ENCODE data around the gene FAF1. TPM values are rescaled to one million over a fixed set of nuclear protein-coding genes. Genes with fewer than 3 reads are reported as not detected.
"Not testable (repeated sequence)": the region's sequence is repeated elsewhere in the genome, so short reads cannot be mapped to it uniquely, and the experiment has no call there.

FAF1 gene
- polyA plus RNA-seq, 1 donor: 72.3 TPM

DNA sequence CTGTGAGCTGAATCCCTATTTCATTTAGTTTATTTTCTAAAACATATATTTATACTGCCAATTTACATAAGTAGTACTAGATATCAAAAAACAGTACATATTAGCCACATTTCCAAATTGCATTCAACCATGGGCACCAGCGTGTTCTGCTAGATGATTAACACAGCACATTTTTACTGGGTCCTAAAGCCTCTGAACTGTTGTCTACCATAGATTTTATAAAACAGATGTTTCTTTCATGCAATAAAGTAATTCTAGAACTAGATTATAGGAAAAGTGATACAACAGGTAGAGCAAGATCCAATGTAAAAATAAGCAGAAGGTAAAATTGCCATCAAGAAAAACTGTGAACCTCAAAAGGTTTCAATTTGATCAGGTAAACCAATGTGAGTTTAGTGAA, 108.6 kb downstream of the FAF1 start:
- DNase-seq: no peak

DNA sequence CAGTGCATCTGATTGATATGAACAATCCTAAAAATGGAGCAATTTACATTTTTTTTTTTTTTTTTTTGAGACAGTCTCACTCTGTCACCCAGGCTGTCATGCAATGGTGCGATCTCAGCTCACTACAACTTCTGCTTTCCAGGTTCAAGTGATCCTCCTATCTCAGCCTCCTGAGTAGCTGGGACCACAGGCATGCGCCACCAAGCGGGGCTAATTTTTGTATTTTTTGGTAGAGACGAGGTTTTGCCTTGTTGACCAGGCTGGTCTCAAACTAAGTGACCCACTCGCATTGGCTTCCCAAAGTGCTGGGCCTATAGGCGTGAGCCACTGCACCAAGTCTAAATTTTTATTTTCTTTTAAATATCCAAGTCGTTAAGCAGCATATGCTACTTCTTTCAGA, 109.0 kb downstream of the FAF1 start:
- no peak for DNase-seq

GRCh38 chr1:50847303-50847702, 112.8 kb downstream of the FAF1 start:
- no peak for DNase-seq

GRCh38 chr1:50846224-50846839, 113.7 kb downstream of the FAF1 start:
- no peak for DNase-seq

DNA sequence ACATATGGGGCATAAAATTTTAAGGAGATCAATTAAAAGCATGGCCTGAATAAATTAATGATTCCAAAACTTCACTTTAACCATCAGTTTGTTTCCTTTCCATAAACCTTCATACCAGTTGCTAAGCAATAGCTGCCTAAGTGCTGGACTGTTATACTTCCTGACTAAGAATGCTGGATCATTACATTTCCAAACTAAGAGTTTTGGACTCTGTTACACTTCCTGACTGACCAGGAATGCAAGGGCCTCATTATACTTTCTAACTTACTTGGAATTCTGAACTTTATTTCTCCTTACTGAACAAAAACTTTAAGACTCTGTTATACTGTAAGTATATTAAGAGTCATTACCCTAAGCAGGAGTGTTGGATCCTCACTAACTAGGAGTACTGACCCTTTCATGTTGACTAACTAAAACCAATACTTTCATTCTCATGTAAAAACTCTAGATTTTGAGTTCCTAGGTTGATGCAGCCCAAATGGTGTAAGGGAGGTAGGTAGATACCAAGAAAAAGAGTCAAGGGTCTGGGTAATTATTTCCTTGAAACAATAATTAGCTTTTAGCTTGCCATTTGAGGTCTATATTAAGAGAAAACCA, 118.2 kb downstream of the FAF1 start:
- DNase-seq: no peak

GRCh38 chr1:50836117-50836516, 124.0 kb downstream of the FAF1 start:
- no peak for DNase-seq

DNA sequence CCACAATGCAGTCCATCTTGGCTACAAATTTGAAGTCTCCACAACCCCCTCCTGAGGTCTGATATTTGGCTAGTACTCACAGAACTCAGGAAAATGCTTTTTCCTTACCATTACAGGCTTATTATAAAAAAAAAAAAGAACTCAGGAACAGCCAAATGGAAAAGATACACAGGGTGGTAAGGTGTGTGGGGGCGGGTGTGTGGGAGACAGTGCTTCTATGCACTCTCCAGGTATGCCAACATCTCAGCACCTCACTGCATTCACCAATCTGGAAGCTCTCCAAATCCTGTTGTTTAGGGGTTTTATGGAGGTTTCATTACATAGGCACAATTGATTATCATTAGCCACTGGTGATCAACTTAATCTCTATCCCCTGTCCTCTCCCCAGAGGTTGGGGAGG, 126.9 kb downstream of the FAF1 start:
- no peak for DNase-seq

GRCh38 chr1:50832167-50832566, 127.9 kb downstream of the FAF1 start:
- no peak for DNase-seq

GRCh38 chr1:50831300-50832061, 128.6 kb downstream of the FAF1 start:
- DNase-seq: no peak

GRCh38 chr1:50830621-50831020, 129.4 kb downstream of the FAF1 start:
- DNase-seq: no peak

DNA sequence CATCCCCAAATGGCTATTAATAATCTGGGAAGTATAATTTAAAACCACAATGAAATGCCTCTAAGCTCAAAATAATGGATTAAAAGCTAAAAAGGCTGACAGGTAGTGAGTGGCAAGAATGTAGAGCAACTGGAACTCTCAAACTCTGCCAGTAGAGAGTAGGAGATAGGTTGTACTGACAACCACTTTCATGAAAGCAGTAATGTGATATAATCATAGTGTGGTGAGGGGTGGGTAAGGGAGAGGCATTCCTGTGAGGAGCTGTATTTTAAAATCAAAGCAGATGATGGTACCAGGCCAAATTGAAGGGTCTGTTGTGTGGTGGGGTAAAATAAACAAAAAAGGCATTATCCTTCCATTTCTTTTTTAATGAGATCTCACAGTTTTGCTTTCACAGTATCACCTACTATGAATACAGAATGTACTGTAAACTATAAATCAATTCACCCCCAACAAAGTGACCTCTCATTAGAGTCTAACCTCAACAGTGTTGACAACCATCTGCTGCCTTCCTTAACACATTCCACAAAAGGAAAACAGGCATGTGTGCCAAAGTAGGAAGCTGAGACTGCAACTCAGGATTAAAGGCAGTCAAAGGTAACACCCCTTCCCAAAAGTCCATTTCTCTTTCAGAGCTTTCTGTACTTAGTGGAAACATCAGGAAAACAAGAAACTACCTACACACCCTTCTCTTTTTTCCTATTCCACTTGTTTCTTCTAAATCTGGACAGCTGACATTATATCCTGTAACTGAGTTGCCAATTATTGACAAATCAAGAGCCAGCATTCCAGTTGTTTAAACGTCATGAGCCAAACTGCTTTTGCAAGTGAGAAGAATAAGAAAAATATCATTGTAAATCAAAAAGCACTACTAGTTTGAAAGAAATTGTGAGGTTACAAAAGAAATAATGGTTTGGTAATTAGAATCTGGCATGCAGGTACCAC, 130.8 kb downstream of the FAF1 start:
- DNase-seq: no peak

DNA sequence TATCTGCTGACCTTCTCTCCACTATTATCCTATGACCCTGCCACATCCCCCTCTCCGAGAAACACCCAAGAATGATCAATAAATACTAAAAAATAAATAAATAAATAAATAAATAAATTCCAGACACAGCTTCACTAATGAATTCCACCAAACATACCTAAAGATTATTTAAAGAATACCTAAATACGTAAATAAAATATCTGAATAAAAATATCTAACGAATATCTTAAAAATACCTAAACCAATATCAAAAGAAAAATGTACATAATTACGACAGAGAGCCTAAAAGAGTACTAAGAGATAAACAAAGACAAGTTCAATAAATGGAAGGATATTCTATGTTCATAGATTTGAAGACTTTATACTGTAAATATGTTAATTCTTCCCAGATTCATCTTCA, 132.5 kb downstream of the FAF1 start:
- DNase-seq: no peak

GRCh38 chr1:50826792-50827191, 133.3 kb downstream of the FAF1 start:
- DNase-seq: not testable (repeated sequence)

GRCh38 chr1:50822035-50822776, 137.9 kb downstream of the FAF1 start:
- no peak for DNase-seq

DNA sequence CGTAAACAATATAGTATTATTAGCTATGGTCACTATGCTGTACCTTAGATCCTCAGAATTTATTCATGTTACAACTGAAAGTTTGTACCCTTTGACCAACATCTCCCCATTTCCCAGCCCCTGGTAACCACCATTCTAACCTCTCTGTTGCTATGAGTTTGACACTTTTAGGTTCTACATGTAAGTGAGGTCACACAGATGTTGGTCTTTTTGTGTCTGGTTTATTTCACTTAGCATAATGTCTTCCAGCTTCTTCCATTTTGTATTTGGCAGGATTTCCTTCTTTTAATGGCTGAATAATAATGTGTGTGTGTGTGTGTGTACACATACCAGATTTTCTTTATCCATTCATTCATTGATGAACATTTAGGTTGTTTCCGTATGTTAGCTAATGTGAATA, 139.5 kb downstream of the FAF1 start:
- DNase-seq: no peak

GRCh38 chr1:50812346-50812745, 147.7 kb downstream of the FAF1 start:
- DNase-seq: no peak

DNA sequence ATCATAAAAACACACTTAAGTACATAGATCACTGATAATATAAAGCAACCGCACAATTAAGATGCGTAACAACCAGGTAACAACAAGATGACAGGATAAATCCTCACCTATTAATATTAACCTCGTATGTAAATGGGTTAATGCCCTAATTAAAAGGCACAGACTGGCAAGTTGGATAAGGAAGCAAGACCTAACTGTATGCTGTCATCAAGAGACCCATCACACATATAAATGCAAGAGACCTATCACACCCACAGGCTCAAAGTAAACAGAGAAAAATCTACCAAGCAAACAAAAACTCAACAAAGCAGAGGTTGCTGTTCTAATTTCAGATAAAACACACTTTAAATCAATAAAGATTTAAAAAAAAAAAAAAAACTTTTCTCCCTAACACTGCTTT, 151.8 kb downstream of the FAF1 start:
- no peak for DNase-seq

- no peak for DNase-seq
Observed at GRCh38 chr1:50796272-50796671, 163.8 kb downstream of the FAF1 start.

GRCh38 chr1:50793521-50793920, 166.5 kb downstream of the FAF1 start:
- no peak for DNase-seq

- no peak for DNase-seq
Observed at GRCh38 chr1:50787266-50787665, 172.8 kb downstream of the FAF1 start.

DNA sequence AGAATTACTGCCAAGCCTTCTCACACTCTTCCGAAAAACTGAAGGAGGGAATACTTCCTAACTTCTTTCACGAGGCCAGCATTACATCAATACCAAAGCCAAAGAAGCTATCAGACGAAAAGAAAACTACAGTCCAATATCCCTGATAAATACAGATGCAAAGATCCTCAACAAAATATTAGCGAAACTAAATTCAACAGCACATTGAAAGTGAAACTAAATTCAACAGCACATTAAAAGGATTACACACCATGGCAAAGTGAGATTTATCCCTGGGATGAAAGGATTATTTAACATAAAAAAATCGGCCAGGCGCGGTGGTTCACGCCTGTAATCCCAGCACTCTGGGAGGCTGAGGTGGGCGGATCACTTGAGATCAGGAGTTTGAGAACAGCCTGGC, 176.8 kb downstream of the FAF1 start:
- no peak for DNase-seq

DNA sequence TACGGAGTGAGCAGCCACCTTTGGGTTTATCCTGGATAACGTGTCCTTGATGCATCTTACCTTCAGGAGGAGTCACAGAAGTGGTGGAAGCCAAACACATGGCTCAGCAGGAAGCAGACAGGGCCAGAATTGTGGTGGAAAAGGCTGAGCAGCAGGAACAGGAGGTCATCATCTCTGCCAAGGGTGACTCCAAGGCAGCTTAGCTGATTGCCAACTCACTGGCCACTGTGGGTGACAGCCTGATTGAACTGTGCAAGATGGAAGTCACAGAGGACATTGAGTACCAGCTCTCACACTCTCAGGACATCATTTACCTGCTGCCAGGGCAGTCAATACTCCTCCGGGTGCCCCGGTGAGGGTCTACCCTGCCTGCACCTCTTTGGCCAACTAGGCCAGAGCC, 179.3 kb downstream of the FAF1 start:
- DNase-seq: no peak

All from left kidney (tissue), 2 donors.